Measurements from ENCODE around the gene ZSCAN4. TPM values are rescaled to one million over a fixed set of nuclear protein-coding genes. Genes with fewer than 3 reads are reported as not detected.

The ZSCAN4 gene, protein sequence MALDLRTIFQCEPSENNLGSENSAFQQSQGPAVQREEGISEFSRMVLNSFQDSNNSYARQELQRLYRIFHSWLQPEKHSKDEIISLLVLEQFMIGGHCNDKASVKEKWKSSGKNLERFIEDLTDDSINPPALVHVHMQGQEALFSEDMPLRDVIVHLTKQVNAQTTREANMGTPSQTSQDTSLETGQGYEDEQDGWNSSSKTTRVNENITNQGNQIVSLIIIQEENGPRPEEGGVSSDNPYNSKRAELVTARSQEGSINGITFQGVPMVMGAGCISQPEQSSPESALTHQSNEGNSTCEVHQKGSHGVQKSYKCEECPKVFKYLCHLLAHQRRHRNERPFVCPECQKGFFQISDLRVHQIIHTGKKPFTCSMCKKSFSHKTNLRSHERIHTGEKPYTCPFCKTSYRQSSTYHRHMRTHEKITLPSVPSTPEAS
- total RNA-seq (2022; extraction: Qiagen RNA extraction; ENCODE audit: low read depth): not detected in 5 replicates

DNA sequence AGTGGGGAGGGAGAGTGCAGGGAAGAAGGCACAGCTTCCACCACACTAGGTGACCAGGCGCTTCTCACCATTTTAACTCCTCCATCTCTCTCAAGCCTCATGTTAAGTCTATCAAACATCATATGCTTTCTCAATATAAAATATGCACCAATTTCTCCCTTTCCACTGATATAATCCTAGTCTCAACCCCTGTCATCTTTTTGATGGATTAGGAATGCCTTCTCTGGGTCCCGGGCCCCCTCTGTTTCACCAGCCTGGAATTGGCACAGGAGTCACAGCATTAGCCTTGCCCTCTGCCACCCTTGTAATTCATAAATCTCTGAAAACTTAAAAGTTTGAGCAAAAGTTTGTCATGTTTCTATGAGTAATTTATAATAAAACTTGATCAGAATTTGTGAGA is at the start of gene ZSCAN4:
Gene ZSCAN4 (plus strand): TSS at position 301 of the 400 bp plus-strand sequence. CDS start 7,211 bp downstream, outside the sequence.

DNA sequence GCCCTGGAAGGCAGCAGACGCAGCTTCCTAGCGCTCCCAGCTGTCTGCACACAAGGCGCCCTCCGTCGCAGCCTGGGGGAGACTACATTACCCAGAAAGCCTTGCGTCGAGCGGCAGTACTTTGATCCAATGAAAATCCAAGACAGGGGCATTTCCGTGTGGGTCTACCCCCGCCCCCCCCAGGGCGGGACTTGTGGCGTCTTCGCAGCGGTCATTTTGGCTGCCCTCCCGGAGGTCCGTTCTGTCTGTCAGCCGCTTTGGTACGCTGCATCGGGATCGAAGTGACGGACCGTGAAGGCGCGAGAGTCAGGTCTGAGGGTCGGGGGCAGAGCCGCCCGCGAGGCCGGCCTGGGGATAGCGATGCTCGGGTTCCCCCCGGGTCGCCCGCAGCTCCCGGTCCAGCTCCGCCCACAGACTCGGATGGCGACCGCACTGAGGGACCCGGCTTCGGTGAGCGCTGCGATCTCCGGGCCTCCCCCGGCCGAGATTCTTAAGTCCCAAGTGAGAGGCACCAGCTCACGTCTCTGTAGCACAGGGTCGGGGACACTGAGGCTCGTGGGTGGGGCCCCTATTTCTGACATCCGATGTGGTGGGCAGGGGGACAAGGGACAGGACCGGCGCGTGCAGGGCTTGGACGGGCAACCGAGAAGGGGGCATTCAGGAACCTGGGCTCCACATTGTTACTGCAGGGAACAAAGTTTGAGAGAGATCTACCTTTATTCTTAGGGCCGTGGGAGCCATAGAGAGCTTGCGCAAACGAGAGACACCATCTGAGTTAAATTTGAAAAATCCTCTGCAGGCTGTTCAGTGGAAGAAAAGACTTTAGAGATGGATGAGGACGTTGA is 35.5 kb upstream of the ZSCAN4 start, which contains the start of gene ZNF211:
Gene ZNF211 (plus strand): TSS at position 182 of the 845 bp plus-strand sequence. CDS start 179 bp downstream, at position 361.

DNA sequence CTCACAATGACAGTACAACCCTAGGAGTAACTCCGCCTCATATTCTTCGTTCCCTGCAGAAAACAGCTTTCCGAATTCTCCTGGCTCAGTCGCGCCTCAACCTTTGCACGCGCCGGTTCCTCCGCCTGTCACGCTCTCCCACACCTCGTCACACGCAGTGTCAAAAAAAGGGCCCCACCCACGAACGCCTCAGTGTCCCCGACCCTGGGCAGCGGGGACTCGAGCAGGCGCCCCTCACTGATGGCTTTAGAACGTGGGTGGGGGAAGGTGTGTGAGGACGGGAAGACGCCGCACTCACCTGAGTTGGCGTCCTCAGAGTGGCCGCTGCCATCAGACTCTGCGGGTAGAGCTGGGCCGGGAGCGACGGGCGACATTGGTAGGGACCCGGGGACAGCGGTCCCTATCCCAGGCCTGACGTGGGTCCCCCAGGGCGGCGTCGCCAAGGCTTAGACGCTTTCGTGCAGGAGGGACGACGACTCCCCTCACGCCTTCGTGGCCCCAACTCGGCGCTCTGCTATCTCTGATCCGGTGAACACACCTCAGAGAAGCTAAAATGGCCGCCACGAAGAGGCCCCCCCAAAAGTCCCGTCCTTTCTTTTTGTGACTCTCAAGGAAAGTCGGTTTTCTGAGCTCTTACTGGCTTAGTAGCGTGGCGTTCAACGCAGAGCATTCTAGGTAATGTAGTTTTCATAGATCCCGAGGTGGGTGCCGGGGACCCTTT is 40.1 kb downstream of the ZSCAN4 start, which contains the start of gene ZNF154:
Gene ZNF154 (minus strand): TSS at position 564 of the 721 bp plus-strand sequence. CDS start 233 bp downstream, at position 331.

Other genes starting within 250 kb of the ZSCAN4 start
- 15.2 to 17.6 TPM (median 16.7 TPM) in 5 replicates for gene ZNF749, start 233.6 kb upstream of the ZSCAN4 start, total RNA-seq (2022; extraction: Qiagen RNA extraction; ENCODE audit: low read depth)
- 0.03 to 0.06 TPM (median 0.05 TPM) in 3 of 5 replicates, not detected in the others for gene VN1R1, start 211.8 kb upstream of the ZSCAN4 start, total RNA-seq (2022; extraction: Qiagen RNA extraction; ENCODE audit: low read depth)
- 1.3 to 1.8 TPM (median 1.5 TPM) in 5 replicates for gene ZNF772, start 191.4 kb upstream of the ZSCAN4 start, total RNA-seq (2022; extraction: Qiagen RNA extraction; ENCODE audit: low read depth)
- 6.3 to 7.1 TPM (median 6.7 TPM) in 5 replicates for gene ZNF419, start 181.2 kb upstream of the ZSCAN4 start, total RNA-seq (2022; extraction: Qiagen RNA extraction; ENCODE audit: low read depth)
- gene ZNF773, start 169.0 kb upstream of the ZSCAN4 start, total RNA-seq (2022; extraction: Qiagen RNA extraction; ENCODE audit: low read depth): 4.6 to 6.0 TPM (median 4.9 TPM) in 5 replicates
- 1.4 to 2.3 TPM (median 1.7 TPM) in 5 replicates for gene ZNF549, start 141.6 kb upstream of the ZSCAN4 start, total RNA-seq (2022; extraction: Qiagen RNA extraction; ENCODE audit: low read depth)
- 3.0 to 4.3 TPM (median 3.8 TPM) in 5 replicates for gene ZNF550, start 109.1 kb upstream of the ZSCAN4 start, total RNA-seq (2022; extraction: Qiagen RNA extraction; ENCODE audit: low read depth)
- gene ZNF416, start 90.0 kb upstream of the ZSCAN4 start, total RNA-seq (2022; extraction: Qiagen RNA extraction; ENCODE audit: low read depth): 4.0 to 4.9 TPM (median 4.6 TPM) in 5 replicates
- not detected in 5 replicates for gene ZIK1, start 84.8 kb upstream of the ZSCAN4 start, total RNA-seq (2022; extraction: Qiagen RNA extraction; ENCODE audit: low read depth)
- 4.6 to 5.5 TPM (median 4.9 TPM) in 5 replicates for gene ZNF530, start 69.0 kb upstream of the ZSCAN4 start, total RNA-seq (2022; extraction: Qiagen RNA extraction; ENCODE audit: low read depth)
- 6.6 to 9.0 TPM (median 8.3 TPM) in 5 replicates for gene ZNF134, start 54.7 kb upstream of the ZSCAN4 start, total RNA-seq (2022; extraction: Qiagen RNA extraction; ENCODE audit: low read depth)
- gene ZNF211, start 35.8 kb upstream of the ZSCAN4 start, total RNA-seq (2022; extraction: Qiagen RNA extraction; ENCODE audit: low read depth): 5.2 to 6.6 TPM (median 6.4 TPM) in 5 replicates
- 4.6 to 6.3 TPM (median 5.4 TPM) in 5 replicates for gene ZNF551, start 13.0 kb downstream of the ZSCAN4 start, total RNA-seq (2022; extraction: Qiagen RNA extraction; ENCODE audit: low read depth)
- not detected in 5 replicates for gene ZNF154, start 40.3 kb downstream of the ZSCAN4 start, total RNA-seq (2022; extraction: Qiagen RNA extraction; ENCODE audit: low read depth)
- 0.78 to 1.0 TPM (median 0.82 TPM) in 5 replicates for gene ZNF671, start 58.7 kb downstream of the ZSCAN4 start, total RNA-seq (2022; extraction: Qiagen RNA extraction; ENCODE audit: low read depth)
- 6.1 to 6.9 TPM (median 6.3 TPM) in 5 replicates for gene ZNF776, start 77.9 kb downstream of the ZSCAN4 start, total RNA-seq (2022; extraction: Qiagen RNA extraction; ENCODE audit: low read depth)
- 6.4 to 7.9 TPM (median 7.0 TPM) in 5 replicates for gene ZNF586, start 100.7 kb downstream of the ZSCAN4 start, total RNA-seq (2022; extraction: Qiagen RNA extraction; ENCODE audit: low read depth)
- 4.6 to 6.1 TPM (median 5.6 TPM) in 5 replicates for gene ZNF552, start 146.0 kb downstream of the ZSCAN4 start, total RNA-seq (2022; extraction: Qiagen RNA extraction; ENCODE audit: low read depth)
- gene ZNF587B, start 161.4 kb downstream of the ZSCAN4 start, total RNA-seq (2022; extraction: Qiagen RNA extraction; ENCODE audit: low read depth): 8.9 to 10.8 TPM (median 9.7 TPM) in 5 replicates
- 6.2 to 8.4 TPM (median 8.1 TPM) in 5 replicates for gene ZNF587, start 180.9 kb downstream of the ZSCAN4 start, total RNA-seq (2022; extraction: Qiagen RNA extraction; ENCODE audit: low read depth)
- 1.7 to 2.6 TPM (median 2.0 TPM) in 5 replicates for gene ZNF814, start 220.1 kb downstream of the ZSCAN4 start, total RNA-seq (2022; extraction: Qiagen RNA extraction; ENCODE audit: low read depth)
- gene ZNF417, start 247.7 kb downstream of the ZSCAN4 start, total RNA-seq (2022; extraction: Qiagen RNA extraction; ENCODE audit: low read depth): 3.4 to 5.0 TPM (median 3.9 TPM) in 5 replicates